Kidney epithelial cell (primary cell): ENCODE data around the gene VASN. TPM values are rescaled to one million over a fixed set of nuclear protein-coding genes. Genes with fewer than 3 reads are reported as not detected.

ENCODE experiments used
- DNase-seq: peaks from one replicate; pipeline ENCODE4 v3.0.0-alpha.2; 2010; ENCODE audit warnings: low read depth
- H3K27me3 ChIP-seq: 2 replicates; pipeline ENCODE4 v1.6.0; 2011; ENCODE audit warnings: low read length; ENCODE audit not compliant: control insufficient read depth, insufficient read depth
- H3K36me3 ChIP-seq: 2 replicates; pipeline ENCODE4 v1.5.1; 2011; ENCODE audit warnings: low read length; ENCODE audit not compliant: control insufficient read depth, insufficient read depth
- H3K4me3 ChIP-seq: 2 replicates; pipeline ENCODE4 v1.5.1; 2011; ENCODE audit warnings: low read depth, mild to moderate bottlenecking, control low read depth, low read length
- total RNA-seq: library from RNA; depleted of rRNA; stranded (reverse); fragments of >200 nt; gene quantifications from 2 replicates; pipeline ENCODE4 v1.2.3, GENCODE V29; 2015
- TF ChIP-seq, protein P1 (sequence below): IDR thresholded peaks from 2 replicates; pipeline ENCODE4 v1.5.1; 2011; ENCODE audit warnings: mild to moderate bottlenecking, moderate library complexity, low read length, control low read depth, inconsistent platforms; ENCODE audit not compliant: insufficient read depth, poor library complexity, severe bottlenecking

The VASN gene
- total RNA-seq, 1 donor from 2014 or later: 60.4 TPM

DNA sequence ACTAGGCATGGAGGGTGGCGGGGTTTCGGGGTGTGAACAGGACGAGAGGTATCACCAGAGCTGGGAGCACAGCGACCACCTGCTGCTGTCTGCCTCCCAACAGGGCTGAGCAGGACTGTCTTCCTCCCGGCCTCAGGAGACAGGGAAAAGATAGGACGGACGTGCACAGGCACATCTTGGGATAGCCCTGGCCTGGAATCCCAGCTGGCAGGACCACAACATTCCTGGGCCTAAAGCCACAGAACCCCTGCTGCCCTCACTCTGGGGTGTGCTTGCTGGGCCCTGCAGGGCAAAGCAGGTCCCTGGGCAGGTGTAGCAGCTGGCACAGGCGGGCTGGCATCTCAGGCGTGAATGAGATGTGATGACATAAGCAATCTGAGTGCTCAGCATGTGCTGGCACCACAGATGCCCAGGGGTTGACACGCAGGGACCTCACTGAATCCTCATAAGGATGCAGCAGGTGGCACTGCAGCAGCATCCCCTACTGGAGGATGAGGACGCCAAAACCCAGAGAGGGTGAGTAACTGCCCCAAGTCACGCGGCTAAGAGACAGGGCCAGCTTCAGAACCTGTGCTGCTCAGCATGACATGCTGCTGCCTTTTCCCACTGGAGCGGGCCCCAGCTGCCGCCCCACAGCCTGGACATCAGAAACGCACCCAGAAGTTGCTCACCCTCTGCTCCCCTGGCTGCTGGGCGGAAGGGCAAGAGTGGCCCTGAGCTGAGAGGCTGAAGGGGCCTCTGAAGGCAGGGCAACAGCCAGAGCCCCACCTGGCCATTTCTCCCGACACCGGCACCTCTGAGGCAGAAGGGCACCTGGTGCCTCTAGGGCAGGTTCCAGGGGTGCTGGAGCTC is 37.7 kb downstream of the VASN start:
- no peak for DNase-seq
- no peak overlapping the region for H3K4me3 ChIP-seq
- TF ChIP-seq, protein P1, sequence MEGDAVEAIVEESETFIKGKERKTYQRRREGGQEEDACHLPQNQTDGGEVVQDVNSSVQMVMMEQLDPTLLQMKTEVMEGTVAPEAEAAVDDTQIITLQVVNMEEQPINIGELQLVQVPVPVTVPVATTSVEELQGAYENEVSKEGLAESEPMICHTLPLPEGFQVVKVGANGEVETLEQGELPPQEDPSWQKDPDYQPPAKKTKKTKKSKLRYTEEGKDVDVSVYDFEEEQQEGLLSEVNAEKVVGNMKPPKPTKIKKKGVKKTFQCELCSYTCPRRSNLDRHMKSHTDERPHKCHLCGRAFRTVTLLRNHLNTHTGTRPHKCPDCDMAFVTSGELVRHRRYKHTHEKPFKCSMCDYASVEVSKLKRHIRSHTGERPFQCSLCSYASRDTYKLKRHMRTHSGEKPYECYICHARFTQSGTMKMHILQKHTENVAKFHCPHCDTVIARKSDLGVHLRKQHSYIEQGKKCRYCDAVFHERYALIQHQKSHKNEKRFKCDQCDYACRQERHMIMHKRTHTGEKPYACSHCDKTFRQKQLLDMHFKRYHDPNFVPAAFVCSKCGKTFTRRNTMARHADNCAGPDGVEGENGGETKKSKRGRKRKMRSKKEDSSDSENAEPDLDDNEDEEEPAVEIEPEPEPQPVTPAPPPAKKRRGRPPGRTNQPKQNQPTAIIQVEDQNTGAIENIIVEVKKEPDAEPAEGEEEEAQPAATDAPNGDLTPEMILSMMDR: no peak
- no peaks in the 10 kb centered on the region for H3K27me3 ChIP-seq
- H3K36me3 ChIP-seq: no peaks in the 10 kb centered on the region

DNA sequence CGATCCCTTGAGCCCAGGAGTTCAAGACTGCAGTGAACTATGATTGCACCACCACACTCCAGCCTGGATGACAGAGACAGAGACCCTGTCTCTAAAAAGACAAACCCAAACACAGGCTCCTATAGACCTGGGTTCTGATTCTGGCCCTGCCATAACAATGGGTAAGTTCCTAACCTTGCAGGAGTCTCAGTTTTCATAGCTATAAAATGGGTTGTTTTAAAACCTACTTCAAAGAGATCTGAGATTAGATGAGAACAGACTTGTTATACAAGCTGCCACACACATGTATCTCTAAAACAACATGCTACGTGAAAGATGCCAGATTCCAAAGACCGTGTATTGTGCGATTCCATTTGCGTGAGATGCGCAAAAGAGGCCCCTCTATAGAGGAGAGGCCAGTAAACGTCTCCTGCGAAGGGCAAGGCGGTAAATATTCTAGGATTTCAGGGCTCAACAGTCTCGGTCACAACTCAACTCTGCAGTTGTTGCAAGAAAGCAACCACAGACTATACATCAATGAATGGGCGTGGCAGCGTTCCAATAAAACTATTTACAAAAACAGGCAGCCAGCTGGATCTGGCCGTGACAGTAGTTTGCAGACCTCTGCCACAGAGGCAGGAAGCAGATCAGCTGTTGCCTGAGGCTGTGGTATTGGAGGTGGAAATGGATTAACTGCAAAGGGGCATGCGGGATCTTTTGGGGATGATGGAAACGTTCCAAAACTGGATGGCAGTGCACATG is 38.9 kb downstream of the VASN start:
- TF ChIP-seq, protein P1: no peak
- H3K36me3 ChIP-seq: no peaks in the 10 kb centered on the region
- H3K4me3 ChIP-seq: no peak overlapping the region
- no peak for DNase-seq
- H3K27me3 ChIP-seq: no peaks in the 10 kb centered on the region

DNA sequence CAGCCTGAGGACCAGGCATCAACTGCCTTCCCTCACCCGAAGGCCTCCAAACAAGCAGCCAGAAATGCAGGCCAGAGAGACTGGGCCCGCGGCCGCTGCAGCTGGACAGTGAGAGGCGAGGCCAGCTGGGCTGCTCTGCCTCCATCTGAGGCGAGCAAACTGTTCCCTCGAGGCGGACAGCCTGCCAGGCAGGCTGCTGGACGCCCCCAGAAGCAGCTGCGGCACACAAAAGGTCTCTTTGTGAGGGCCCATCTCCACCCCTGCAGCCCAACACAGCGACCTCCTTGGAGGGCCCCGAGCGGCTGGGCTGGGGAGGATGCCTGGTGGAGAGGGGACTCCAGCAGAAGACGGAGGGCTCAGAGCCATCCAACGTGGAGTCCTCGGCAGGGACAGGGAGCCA is 40.0 kb downstream of the VASN start:
- no peak for DNase-seq
- H3K36me3 ChIP-seq: no peaks in the 10 kb centered on the region
- H3K4me3 ChIP-seq: no peak overlapping the region
- TF ChIP-seq, protein P1: no peak
- no peaks in the 10 kb centered on the region for H3K27me3 ChIP-seq

DNA sequence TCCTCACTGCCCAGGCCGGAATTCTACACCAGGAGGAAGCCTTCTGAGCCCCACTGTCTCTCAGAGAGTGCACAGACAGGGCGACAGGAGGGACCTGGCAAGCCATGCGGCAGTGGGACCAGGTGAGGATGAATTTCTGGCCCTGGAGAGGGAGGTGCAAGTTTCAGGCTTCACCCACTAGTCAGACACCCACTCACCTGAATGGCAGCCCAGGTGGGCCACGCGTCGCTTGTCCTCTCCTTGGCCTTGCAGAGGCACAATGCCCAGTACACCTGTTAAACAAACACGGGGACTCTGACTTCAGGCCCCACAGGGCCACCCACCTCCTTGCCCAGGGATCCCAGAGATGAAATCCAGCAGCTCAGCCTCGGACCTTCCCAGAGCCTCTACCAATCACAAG is 40.5 kb downstream of the VASN start:
- H3K4me3 ChIP-seq: no peak overlapping the region
- TF ChIP-seq, protein P1: no peak
- H3K27me3 ChIP-seq: no peaks in the 10 kb centered on the region
- H3K36me3 ChIP-seq: no peaks in the 10 kb centered on the region
- no peak for DNase-seq

DNA sequence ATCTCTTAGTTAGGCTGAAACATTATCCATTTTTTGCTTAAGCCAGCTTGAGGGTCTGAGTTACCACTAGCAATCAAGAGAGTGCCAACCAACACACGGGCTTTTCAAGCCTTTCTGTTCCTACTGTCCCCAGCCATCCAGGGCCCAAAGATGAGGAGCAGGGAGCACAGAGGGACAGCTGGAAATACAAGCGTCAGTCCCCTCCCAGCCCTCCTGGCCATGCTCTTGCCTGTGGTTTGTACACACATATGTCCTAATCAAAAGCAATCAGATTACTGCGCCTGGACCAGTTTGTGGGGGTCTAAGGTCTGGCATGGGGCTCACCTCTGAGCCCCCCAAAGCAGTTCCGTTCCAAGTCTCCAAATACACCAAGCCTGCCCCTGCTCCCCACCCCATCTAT is 41.2 kb downstream of the VASN start:
- no peaks in the 10 kb centered on the region for H3K27me3 ChIP-seq
- H3K4me3 ChIP-seq: no peak overlapping the region
- no peaks in the 10 kb centered on the region for H3K36me3 ChIP-seq
- no peak for DNase-seq
- TF ChIP-seq, protein P1: no peak
